ENCODE measurements around the gene METTL23. TPM values are rescaled to one million over a fixed set of nuclear protein-coding genes. Genes with fewer than 3 reads are reported as not detected.
A peak's percentile ranks its signal among the peaks of the same experiment; 100 is the strongest.
"Not testable (repeated sequence)": the region's sequence is repeated elsewhere in the genome, so short reads cannot be mapped to it uniquely, and the experiment has no call there.

Gene METTL23
- total RNA-seq, 1 donor from 2014 or later: 31.2 TPM

DNA sequence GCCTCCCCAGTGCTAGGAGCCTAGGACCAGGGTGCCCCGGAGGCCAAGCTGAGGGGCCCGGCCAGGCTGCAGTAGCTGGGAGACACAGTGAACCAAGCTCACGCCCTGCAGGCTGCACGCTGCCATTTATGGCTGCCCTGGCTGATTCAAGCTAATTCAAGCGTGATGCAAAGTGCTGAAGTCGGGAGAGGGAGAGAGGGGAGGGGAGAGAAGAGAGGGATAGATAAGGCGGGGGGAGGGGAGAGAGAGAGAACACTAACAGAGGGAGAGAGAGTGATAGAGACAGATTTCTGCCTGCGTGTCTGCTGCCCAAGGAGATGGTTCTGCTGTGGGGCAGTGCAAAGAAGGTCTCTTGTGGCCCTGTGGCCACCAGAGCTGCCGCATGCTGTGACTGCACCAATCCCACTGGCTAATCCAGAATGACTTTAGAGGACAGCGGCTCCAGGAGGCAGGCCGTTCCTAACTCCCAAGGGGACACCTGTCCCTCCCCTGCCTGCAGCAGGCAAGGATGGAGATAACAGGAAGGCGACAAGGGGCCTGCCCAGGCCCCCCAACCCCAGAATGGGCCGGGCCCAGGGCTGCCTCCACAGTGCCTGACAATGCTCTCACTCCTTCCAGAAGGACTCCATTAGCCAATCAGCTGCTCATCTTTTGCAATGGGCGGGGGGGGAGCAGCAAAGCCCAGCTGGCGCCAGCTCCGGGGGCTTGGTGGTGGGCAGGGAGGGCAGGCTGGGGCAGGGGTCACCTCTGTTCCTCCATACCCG, 28.8 kb upstream of the METTL23 start:
- DNase-seq (ENCODE audit: low spot score in 2 of 2): no peak
- Histone ChIP-seq H3K4me3 (peak overlapping the region; percentile 13 to 43), H3K27me3 (no peaks in the 10 kb centered on the region), H3K9me3 (no peaks in the 10 kb centered on the region), H3K36me3 (no peaks in the 10 kb centered on the region), H3K27ac (peak overlapping the region; percentile 90 to 93), H3K4me1 (peaks cover 25 to 74% of the 10 kb centered on the region in 2 donors)
- TF ChIP-seq, protein P1, sequence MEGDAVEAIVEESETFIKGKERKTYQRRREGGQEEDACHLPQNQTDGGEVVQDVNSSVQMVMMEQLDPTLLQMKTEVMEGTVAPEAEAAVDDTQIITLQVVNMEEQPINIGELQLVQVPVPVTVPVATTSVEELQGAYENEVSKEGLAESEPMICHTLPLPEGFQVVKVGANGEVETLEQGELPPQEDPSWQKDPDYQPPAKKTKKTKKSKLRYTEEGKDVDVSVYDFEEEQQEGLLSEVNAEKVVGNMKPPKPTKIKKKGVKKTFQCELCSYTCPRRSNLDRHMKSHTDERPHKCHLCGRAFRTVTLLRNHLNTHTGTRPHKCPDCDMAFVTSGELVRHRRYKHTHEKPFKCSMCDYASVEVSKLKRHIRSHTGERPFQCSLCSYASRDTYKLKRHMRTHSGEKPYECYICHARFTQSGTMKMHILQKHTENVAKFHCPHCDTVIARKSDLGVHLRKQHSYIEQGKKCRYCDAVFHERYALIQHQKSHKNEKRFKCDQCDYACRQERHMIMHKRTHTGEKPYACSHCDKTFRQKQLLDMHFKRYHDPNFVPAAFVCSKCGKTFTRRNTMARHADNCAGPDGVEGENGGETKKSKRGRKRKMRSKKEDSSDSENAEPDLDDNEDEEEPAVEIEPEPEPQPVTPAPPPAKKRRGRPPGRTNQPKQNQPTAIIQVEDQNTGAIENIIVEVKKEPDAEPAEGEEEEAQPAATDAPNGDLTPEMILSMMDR (IDR thresholded peaks at IDR 0.05): no peak
- intact Hi-C loops (cut with DNase I): no loop called here

GRCh38 chr17:76698466-76698977, 28.1 kb upstream of the METTL23 start:
- intact Hi-C loops (cut with DNase I); H3K4me3 ChIP-seq; H3K9me3 ChIP-seq; DNase-seq (ENCODE audit: low spot score in 2 of 2); H3K27me3 ChIP-seq; H3K36me3 ChIP-seq: not testable (repeated sequence)
- H3K4me1 ChIP-seq: peaks cover 25 to 72% of the 10 kb centered on the region in 2 donors
- peak overlapping the region; percentile 90 to 93 for H3K27ac ChIP-seq

DNA sequence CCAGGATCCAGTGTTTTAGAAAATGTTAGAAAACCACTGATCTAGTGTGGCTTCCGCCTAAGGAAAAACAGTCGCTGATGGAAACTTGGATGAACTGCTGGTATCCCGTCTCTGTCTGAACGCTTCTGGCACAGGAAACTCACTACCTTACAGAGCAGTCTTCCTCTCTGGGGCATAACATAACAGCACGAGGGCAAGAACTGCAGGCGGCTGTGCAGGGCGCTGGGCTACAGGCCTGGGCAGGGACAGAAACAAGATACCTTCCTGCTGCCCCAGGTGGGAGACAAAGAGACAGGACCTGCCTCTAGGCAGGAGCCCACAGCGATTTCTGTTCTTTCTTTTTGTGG, 26.4 kb upstream of the METTL23 start:
- Histone ChIP-seq H3K4me3 (peak overlapping the region; percentile 34 to 59), H3K27me3 (no peaks in the 10 kb centered on the region), H3K9me3 (no peaks in the 10 kb centered on the region), H3K4me1 (peaks cover 25 to 66% of the 10 kb centered on the region in 2 donors), H3K36me3 (no peaks in the 10 kb centered on the region), H3K27ac (peak overlapping the region; percentile 90 to 93)
- intact Hi-C loops (cut with DNase I): loop anchor here (1.0 kb wide), 1 partner anchor 9 kb away; no protein-coding TSS in a partner anchor
- DNase-seq (ENCODE audit: low spot score in 2 of 2): no peak
- TF ChIP-seq, protein P1 (IDR thresholded peaks at IDR 0.05): no peak

DNA sequence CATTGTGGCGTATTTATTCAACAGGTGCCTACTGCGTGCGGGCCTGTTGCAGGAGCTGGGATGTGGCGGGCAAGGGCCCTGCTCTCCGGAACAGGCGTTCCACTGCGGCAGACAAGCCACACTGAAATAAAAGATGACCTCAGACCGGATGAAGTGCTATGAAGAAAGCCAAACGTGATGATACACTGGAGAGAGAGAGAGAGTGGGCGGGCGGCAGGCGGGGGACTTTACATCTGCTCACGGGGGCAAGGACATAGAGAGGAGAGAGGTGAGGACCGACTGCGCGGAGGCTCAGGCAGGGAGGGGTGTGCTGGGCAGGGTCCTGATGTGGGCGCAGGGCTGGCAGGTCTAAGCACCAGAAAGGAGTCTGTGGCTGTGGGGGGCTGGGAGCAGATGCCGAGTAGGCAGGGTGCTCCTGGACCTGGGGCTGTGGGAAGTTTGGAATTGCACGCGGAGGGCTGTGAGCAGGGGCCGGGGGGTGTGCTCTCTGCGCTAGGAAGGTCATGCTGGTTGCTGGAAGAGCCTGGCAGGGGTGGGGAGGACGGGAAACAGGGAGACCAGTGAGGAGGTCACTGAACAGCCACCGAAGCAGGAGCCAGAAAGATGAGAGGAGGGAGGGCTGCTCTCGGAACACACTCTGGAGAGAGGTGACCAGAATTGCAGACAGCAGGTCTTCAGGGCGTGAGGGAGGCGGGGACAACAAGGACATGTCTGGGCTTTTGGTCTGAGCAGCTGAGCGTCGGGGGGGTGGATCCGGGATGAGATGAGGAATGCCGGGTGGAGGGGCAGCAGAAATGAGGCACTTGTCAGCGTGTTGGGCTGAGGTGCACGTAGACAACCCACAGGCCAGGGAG, 25.8 kb upstream of the METTL23 start:
- H3K4me1 ChIP-seq: peaks cover 21 to 60% of the 10 kb centered on the region in 2 donors
- DNase-seq (ENCODE audit: low spot score in 2 of 2): peak in 1 of 2 donors; percentile 90

DNA sequence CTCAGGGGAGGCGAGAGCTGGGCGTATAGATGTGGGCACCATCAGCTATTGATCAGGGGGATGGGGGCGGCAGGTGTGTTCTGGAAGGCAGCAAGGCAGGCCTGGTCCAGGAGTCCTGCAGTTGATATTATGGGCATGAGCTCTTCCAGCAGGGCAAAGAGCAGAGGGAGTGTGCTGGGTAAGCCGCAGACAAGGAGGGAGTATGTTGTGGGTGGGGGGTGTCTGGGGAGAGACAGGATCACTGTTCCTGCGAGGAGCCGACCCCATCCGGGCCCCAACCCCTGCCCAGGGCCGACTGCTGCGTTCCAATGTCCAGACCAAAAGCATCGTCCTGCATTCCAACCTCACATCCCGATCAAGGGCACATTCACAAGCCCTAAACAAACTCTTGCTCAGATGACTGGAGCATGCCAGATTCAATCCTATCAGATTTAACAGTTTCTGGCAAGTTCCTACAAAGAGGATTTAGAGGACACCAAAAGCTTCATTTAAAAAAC, 25.1 kb upstream of the METTL23 start:
- Histone ChIP-seq H3K4me3 (peak overlapping the region in 1 of 2 donors; percentile 59), H3K9me3 (no peaks in the 10 kb centered on the region), H3K27ac (peak overlapping the region; percentile 90 to 93), H3K4me1 (peaks cover 20 to 53% of the 10 kb centered on the region in 2 donors), H3K36me3 (no peaks in the 10 kb centered on the region), H3K27me3 (no peaks in the 10 kb centered on the region)
- intact Hi-C loops (cut with DNase I): no loop called here
- TF ChIP-seq, protein P1 (IDR thresholded peaks at IDR 0.05): no peak
- no peak for DNase-seq (ENCODE audit: low spot score in 2 of 2)

More for the DNA sequence above, 25.8 kb upstream of the METTL23 start:
- no peaks in the 10 kb centered on the region for H3K9me3 ChIP-seq
- H3K4me3 ChIP-seq: peak overlapping the region; percentile 34 to 59
- H3K36me3 ChIP-seq: no peaks in the 10 kb centered on the region
- peak overlapping the region; percentile 90 to 93 for H3K27ac ChIP-seq
- H3K27me3 ChIP-seq: no peaks in the 10 kb centered on the region
- intact Hi-C loops (cut with DNase I): loop anchor here (1.0 kb wide), 1 partner anchor 8 kb away; no protein-coding TSS in a partner anchor
- TF ChIP-seq, protein P1 (IDR thresholded peaks at IDR 0.05): no peak

Measured in ascending aorta (tissue), 2 donors.